Measurements from ENCODE around the gene GOLGA7B.

The GOLGA7B gene

GRCh38 chr10:97849687-97850402 is at the start of gene GOLGA7B:
GOLGA7B (plus strand) TSS chr10:97849843; CDS start chr10:97850304, 461 bp downstream.
- intact Hi-C loops (cut with DNase I), result no loop called here
- DNase-seq, result peak in 31 of 42 donors; percentile 26 to 77 (median 49)

GRCh38 chr10:97800474-97800873 is 49.2 kb upstream of the GOLGA7B start:
- intact Hi-C loops (cut with DNase I), result no loop called here
- DNase-seq, result no peak

- no peak for DNase-seq
- intact Hi-C loops (cut with DNase I), result no loop called here
Observed at GRCh38 chr10:97801422-97801821, 48.2 kb upstream of the GOLGA7B start.

- DNase-seq, result no peak
- intact Hi-C loops (cut with DNase I), result no loop called here
Observed at GRCh38 chr10:97805096-97805884, 44.4 kb upstream of the GOLGA7B start.

- intact Hi-C loops (cut with DNase I), result no loop called here
- no peak for DNase-seq
Observed at GRCh38 chr10:97805949-97806348, 43.7 kb upstream of the GOLGA7B start.

GRCh38 chr10:97810446-97810845 is 39.2 kb upstream of the GOLGA7B start:
- intact Hi-C loops (cut with DNase I), result no loop called here

GRCh38 chr10:97811958-97812357 is 37.7 kb upstream of the GOLGA7B start:
- no peak for DNase-seq
- intact Hi-C loops (cut with DNase I), result no loop called here

More at GRCh38 chr10:97810446-97810845, 39.2 kb upstream of the GOLGA7B start:
- no peak for DNase-seq

GRCh38 chr10:97812696-97813095 is 36.9 kb upstream of the GOLGA7B start:
- DNase-seq, result no peak
- intact Hi-C loops (cut with DNase I), result no loop called here

- DNase-seq, result no peak
- intact Hi-C loops (cut with DNase I), result no loop called here
Observed at GRCh38 chr10:97813311-97813710, 36.3 kb upstream of the GOLGA7B start.

- intact Hi-C loops (cut with DNase I), result no loop called here
- no peak for DNase-seq
Observed at GRCh38 chr10:97814996-97815395, 34.6 kb upstream of the GOLGA7B start.

- intact Hi-C loops (cut with DNase I), result no loop called here
- no peak for DNase-seq
Observed at GRCh38 chr10:97816609-97817008, 33.0 kb upstream of the GOLGA7B start.

GRCh38 chr10:97818572-97818971 is 31.1 kb upstream of the GOLGA7B start:
- no peak for DNase-seq
- intact Hi-C loops (cut with DNase I), result no loop called here

- intact Hi-C loops (cut with DNase I), result no loop called here
- DNase-seq, result no peak
Observed at GRCh38 chr10:97820096-97820704, 29.4 kb upstream of the GOLGA7B start.

GRCh38 chr10:97821308-97822038 is 28.2 kb upstream of the GOLGA7B start:
- peak in 2 of 42 donors; percentile 4 to 9 for DNase-seq
- intact Hi-C loops (cut with DNase I), result no loop called here

GRCh38 chr10:97822261-97822687 is 27.4 kb upstream of the GOLGA7B start:
- intact Hi-C loops (cut with DNase I), result no loop called here
- peak in 1 of 42 donors; percentile 18 for DNase-seq

- no peak for DNase-seq
- intact Hi-C loops (cut with DNase I), result no loop called here
Observed at GRCh38 chr10:97823734-97824133, 25.9 kb upstream of the GOLGA7B start.

- intact Hi-C loops (cut with DNase I), result no loop called here
- peak in 7 of 42 donors; percentile 12 to 43 (median 26) for DNase-seq
Observed at GRCh38 chr10:97825020-97825760, 24.5 kb upstream of the GOLGA7B start.

- no peak for DNase-seq
- intact Hi-C loops (cut with DNase I), result no loop called here
Observed at GRCh38 chr10:97826892-97827291, 22.8 kb upstream of the GOLGA7B start.

All from head of caudate nucleus (tissue), 42 donors.